HepG2 (cell line): ENCODE measurements around the gene ADCY9. TPM values are rescaled to one million over a fixed set of nuclear protein-coding genes. Genes with fewer than 3 reads are reported as not detected.

ENCODE experiments used
- DNMT3B ChIP-seq: conservative IDR thresholded peaks from 2 replicates; pipeline ENCODE4 v1.6.1; 2016; ENCODE audit warnings: missing biosample characterization, control low read depth
- E2F1 ChIP-seq: sonication (generic); formaldehyde crosslinking; IDR thresholded peaks from 2 replicates; pipeline ENCODE4 v1.5.0; 2020; ENCODE audit warnings: missing genetic modification reagents
- GATA4 ChIP-seq: sonication (generic); IDR thresholded peaks from 2 replicates; pipeline ENCODE4 v1.6.1; 2016; ENCODE audit warnings: antibody characterized with exemption, low read depth, borderline replicate concordance
- HMG20B ChIP-seq: conservative IDR thresholded peaks from 2 replicates; pipeline ENCODE4 v1.6.1; 2016; ENCODE audit warnings: missing genetic modification reagents, missing compliant biosample characterization
- ISX ChIP-seq: sonication (generic); formaldehyde crosslinking; conservative IDR thresholded peaks from 2 replicates; pipeline ENCODE4 v1.5.0; 2020; ENCODE audit warnings: missing genetic modification reagents
- KDM1A ChIP-seq: IDR thresholded peaks from 2 replicates; pipeline ENCODE4 v1.6.1; 2016; ENCODE audit warnings: missing compliant biosample characterization
- KLF16 ChIP-seq, 2 experiments: sonication (generic) in 1 of 2; formaldehyde crosslinking in 1 of 2; IDR thresholded peaks; 2 replicates each; pipeline versions ENCODE4 v1.6.1 to v1.8.0; 2016 to 2023; ENCODE audit warnings: missing genetic modification reagents in 2 of 2, missing compliant biosample characterization in 1 of 2
- MNT ChIP-seq: fragments of 450-650 bp; IDR thresholded peaks from 2 replicates; pipeline ENCODE4 v1.6.1; 2016
- MYNN ChIP-seq: sonication (generic); formaldehyde crosslinking; IDR thresholded peaks from 2 replicates; pipeline ENCODE4 v1.4.0; 2020; ENCODE audit warnings: mild to moderate bottlenecking, low read depth, missing genetic modification reagents
- NFIB ChIP-seq: sonication (generic); formaldehyde crosslinking; IDR thresholded peaks from 2 replicates; pipeline ENCODE4 v1.9.0; 2021; ENCODE audit warnings: missing genetic modification reagents, mild to moderate bottlenecking, borderline replicate concordance
- PITX1 ChIP-seq: sonication (generic); formaldehyde crosslinking; IDR thresholded peaks from 2 replicates; pipeline ENCODE4 v1.5.1; 2020; ENCODE audit warnings: mild to moderate bottlenecking, missing genetic modification reagents
- POLR2AphosphoS5 ChIP-seq: IDR thresholded peaks from 2 replicates; pipeline ENCODE4 v1.6.1; 2012; ENCODE audit warnings: low read depth, low read length
- SETDB1 ChIP-seq: sonication (generic); formaldehyde crosslinking; IDR thresholded peaks from 2 replicates; pipeline ENCODE4 v1.5.1; 2020; ENCODE audit warnings: missing genetic modification reagents, mild to moderate bottlenecking, borderline replicate concordance
- STAT6 ChIP-seq: sonication (generic); formaldehyde crosslinking; IDR thresholded peaks from 2 replicates; pipeline ENCODE4 v1.4.0; 2020; ENCODE audit warnings: missing genetic modification reagents, mild to moderate bottlenecking, borderline replicate concordance
- TCF12 ChIP-seq, 2 experiments: fragments of 450-650 bp in 1 of 2; sonication (generic) in 1 of 2; formaldehyde crosslinking in 1 of 2; IDR thresholded peaks; 2 replicates each; pipeline versions ENCODE4 v1.6.1 to v1.8.0; 2017 to 2022; ENCODE audit warnings: antibody characterized with exemption in 1 of 2, mild to moderate bottlenecking in 1 of 2, missing genetic modification reagents in 1 of 2, moderate library complexity in 1 of 2
- YY1 ChIP-seq: IDR thresholded peaks from 2 replicates; pipeline ENCODE4 v1.6.1; 2011; ENCODE audit warnings: low read length, low read depth, moderate library complexity, mild to moderate bottlenecking; ENCODE audit not compliant: insufficient read depth, insufficient replicate concordance
- ZBTB25 ChIP-seq: IDR thresholded peaks from 2 replicates; pipeline ENCODE4 v1.6.1; 2018; ENCODE audit warnings: missing genetic modification reagents
- ZIK1 ChIP-seq: sonication (generic); formaldehyde crosslinking; IDR thresholded peaks from 2 replicates; pipeline ENCODE4 v1.5.0; 2020; ENCODE audit warnings: mild to moderate bottlenecking, low read depth, missing genetic modification reagents, borderline replicate concordance
- ZNF264 ChIP-seq: sonication (generic); formaldehyde crosslinking; IDR thresholded peaks from 2 replicates; pipeline ENCODE4 v1.4.0; 2020; ENCODE audit warnings: missing genetic modification reagents
- ZNF292 ChIP-seq: sonication (generic); formaldehyde crosslinking; IDR thresholded peaks from 2 replicates; pipeline ENCODE4 v1.8.1; 2022; ENCODE audit warnings: mild to moderate bottlenecking, low read depth, missing genetic modification reagents, borderline replicate concordance
- ZNF432 ChIP-seq: sonication (generic); formaldehyde crosslinking; IDR thresholded peaks from 2 replicates; pipeline ENCODE4 v1.5.0; 2020; ENCODE audit warnings: missing genetic modification reagents, mild to moderate bottlenecking, borderline replicate concordance
- ZNF678 ChIP-seq: sonication (generic); formaldehyde crosslinking; IDR thresholded peaks from 2 replicates; pipeline ENCODE4 v1.4.0; 2020; ENCODE audit warnings: mild to moderate bottlenecking, missing genetic modification reagents
- ZNF747 ChIP-seq: sonication (generic); formaldehyde crosslinking; IDR thresholded peaks from 2 replicates; pipeline ENCODE4 v1.8.1; 2023; ENCODE audit warnings: missing genetic modification reagents, mild to moderate bottlenecking, borderline replicate concordance
- ZNF761 ChIP-seq: sonication (generic); formaldehyde crosslinking; conservative IDR thresholded peaks from 2 replicates; pipeline ENCODE4 v1.4.0; 2020; ENCODE audit warnings: mild to moderate bottlenecking, missing genetic modification reagents
- polyA plus RNA-seq, 8 experiments: library from polyadenylated mRNA; depleted of rRNA in 3 of 8; stranded (reverse) in 7 of 8; unstranded in 1 of 8; fragments of >200 nt; fragmentation: Illumina TruSeq in 4 of 8; extraction: Trizol in 4 of 8; gene quantifications; 2 replicates each; pipeline versions ENCODE4 v1.2.1 to v1.2.3, GENCODE V29; 2011 to 2016; ENCODE audit warnings: low read depth in 4 of 8, missing spikeins in 1 of 8, mixed read lengths in 1 of 8; ENCODE audit not compliant: insufficient read depth in 1 of 8
- total RNA-seq, 5 experiments: library from RNA; depleted of rRNA; stranded (reverse); fragments of >200 nt; fragmentation: Illumina TruSeq; extraction: Trizol; gene quantifications; 2 replicates each; pipeline ENCODE4 v1.2.3, GENCODE V29; 2016; ENCODE audit warnings: low read depth in 1 of 5

ADCY9 gene
- total and polyA plus RNA-seq, 2 of the 13 experiments (the other 11 are each of a cell fraction or from before 2014, with no cell fraction given), result 11.2 to 13.9 TPM

GRCh38 chr16:4015275-4016004 lies 100.8 kb downstream of the ADCY9 start (continued):
- TF ChIP-seq ZNF264 (CRISPR knock-in tag) (no peak), MNT (no peak), SETDB1 (no peak), NFIB (CRISPR knock-in tag) (no peak), KLF16 (CRISPR knock-in tag; IDR thresholded peaks at IDR 0.05) (no peak), HMG20B (no peak), MYNN (CRISPR knock-in tag) (no peak), ZNF678 (CRISPR knock-in tag) (no peak), ISX (no peak), POLR2AphosphoS5 (no peak), PITX1 (peak; percentile 83), KDM1A (CRISPR knock-in tag) (no peak), ZNF761 (CRISPR knock-in tag) (no peak), ZNF747 (CRISPR knock-in tag) (no peak), STAT6 (CRISPR knock-in tag) (peak; percentile 18; the same call in 1 of the 2 replicates), DNMT3B (CRISPR knock-in tag) (no peak), E2F1 (CRISPR knock-in tag) (no peak), ZNF292 (CRISPR knock-in tag) (no peak), ZIK1 (CRISPR knock-in tag) (no peak), ZNF432 (CRISPR knock-in tag) (no peak), GATA4 (0 out of 2 replicates have a peak, but pooled peaks have one; percentile 26), TCF12 (IDR thresholded peaks at IDR 0.05) (no peak), TCF12 (CRISPR knock-in tag; IDR thresholded peaks at IDR 0.05) (no peak), ZBTB25 (CRISPR knock-in tag) (no peak), YY1 (no peak)
